Measurements from ENCODE around the gene RNF26. TPM values are rescaled to one million over a fixed set of nuclear protein-coding genes. Genes with fewer than 3 reads are reported as not detected.

RNF26 gene
- total and polyA plus RNA-seq, 2 of the 13 experiments (the other 11 are each of a cell fraction or from before 2014, with no cell fraction given): 11.9 to 26.3 TPM

GRCh38 chr11:119306373-119306890, 27.9 kb upstream of the RNF26 start:
- POLR2A ChIA-PET: interaction anchor here (1.0 to 2.8 kb wide), 3 partner anchors 10 to 69 kb away, joined by 3 to 9 read pairs (median 6); partner anchors contain the start of gene MCAM
- H3K36me3 ChIP-seq (replicated peaks in 1 of 2; ENCODE audit: control insufficient read depth in 1 of 2, insufficient read depth in 2 of 2, low read length in 2 of 2): peaks cover 3 to 5% of the 10 kb centered on the region in 2 experiments; a peak in 3 of 5 replicates
- in situ Hi-C loops (cut with HindIII; ENCODE audit: extremely low pct_ligation_motif_present, low pct_unique_long_range_greater_than_20kb) (no loop called here), intact Hi-C loops (cut with micrococcal nuclease; ENCODE audit: unreplicated experiment) (no loop called here)
- DNase-seq (ENCODE audit: low spot score) (no peak), ATAC-seq (peak; percentile 46), FAIRE-seq (no peak)
- peaks cover 22% of the 10 kb centered on the region for H3K4me1 ChIP-seq (ENCODE audit: insufficient read depth, low read length)
- no peaks in the 10 kb centered on the region for H4K20me1 ChIP-seq (ENCODE audit: insufficient read depth, low read length)
- no peak overlapping the region for H3K4me2 ChIP-seq (ENCODE audit: low read depth, low read length)
- no peak overlapping the region for H3K27ac ChIP-seq (ENCODE audit: extremely low read length, insufficient read depth, low read length)
- H3K9ac ChIP-seq (ENCODE audit: insufficient read depth, low read depth, low read length): no peak overlapping the region
- no peak overlapping the region for H3K4me3 ChIP-seq (replicated peaks in 1 of 3; ENCODE audit: insufficient read depth in 1 of 3, low read depth in 2 of 3, low read length in 3 of 3)
- TF ChIP-seq CEBPB (IDR thresholded peaks at IDR 0.05; ENCODE audit: borderline replicate concordance, low read depth, low read length) (peak; percentile 77), KDM2A (CRISPR knock-in tag; IDR thresholded peaks at IDR 0.05; ENCODE audit: borderline replicate concordance, low read depth) (no peak), CEBPG (CRISPR knock-in tag; IDR thresholded peaks at IDR 0.05) (peak; percentile 56), ZNF280B (CRISPR knock-in tag; IDR thresholded peaks at IDR 0.05; ENCODE audit: borderline replicate concordance) (0 out of 2 replicates have a peak, but pooled peaks have one; percentile 29), SNAPC5 (CRISPR knock-in tag; IDR thresholded peaks at IDR 0.05; ENCODE audit: borderline replicate concordance) (no peak), U2AF2 (IDR thresholded peaks at IDR 0.05; ENCODE audit: low read depth, low read length) (no peak), MTF2 (CRISPR knock-in tag; IDR thresholded peaks at IDR 0.05; ENCODE audit: borderline replicate concordance) (no peak), JARID2 (CRISPR knock-in tag; IDR thresholded peaks at IDR 0.05; ENCODE audit: insufficient replicate concordance) (no peak), ZNF879 (CRISPR knock-in tag; IDR thresholded peaks at IDR 0.05) (no peak)
- BruUV-seq (replicated peaks): no TSS peak
- H3K9me3 ChIP-seq (ENCODE audit: low read length): no peaks in the 10 kb centered on the region
- CTCF ChIA-PET (ENCODE audit: low intra/inter-chr PET ratio, low total read pairs): no interaction called here
- WGBS (ENCODE audit: low lambda C conversion rate): 76% methylated on average over 3 of the region's 5 CpGs
- no peaks in the 10 kb centered on the region for H3K79me2 ChIP-seq (ENCODE audit: insufficient read depth, low read length)
- no peaks in the 10 kb centered on the region for H3K27me3 ChIP-seq (ENCODE audit: control insufficient read depth in 1 of 2, insufficient read depth in 2 of 2, low read length in 2 of 2)
- H2AFZ ChIP-seq (ENCODE audit: low read length): no peak overlapping the region
